IPS DF 19.7 (cell line): ENCODE results near the gene ACOT11.

ENCODE experiments used
- DNase-seq: peaks from one replicate; pipeline ENCODE4 v3.0.0-alpha.2; 2013; ENCODE audit warnings: low read depth, low spot score

Gene ACOT11

GRCh38 chr1:54564312-54565112, 16.5 kb downstream of the ACOT11 start:
- no peak for DNase-seq

- no peak for DNase-seq
These were observed 17.1 kb downstream of the ACOT11 start for GRCh38 chr1:54565113-54565501.

GRCh38 chr1:54566438-54567141, 18.6 kb downstream of the ACOT11 start:
- DNase-seq, result no peak

GRCh38 chr1:54567961-54568360, 19.9 kb downstream of the ACOT11 start:
- no peak for DNase-seq

- no peak for DNase-seq
These were observed 21.3 kb downstream of the ACOT11 start for GRCh38 chr1:54569339-54569738.

GRCh38 chr1:54570161-54570560, 22.1 kb downstream of the ACOT11 start:
- no peak for DNase-seq

GRCh38 chr1:54571326-54571725, 23.3 kb downstream of the ACOT11 start:
- DNase-seq, result no peak

- no peak for DNase-seq
These were observed 23.9 kb downstream of the ACOT11 start for GRCh38 chr1:54571803-54572541.

- no peak for DNase-seq
These were observed 24.5 kb downstream of the ACOT11 start for GRCh38 chr1:54572542-54572850.

- DNase-seq, result no peak
These were observed 26.2 kb downstream of the ACOT11 start for GRCh38 chr1:54574158-54574778.

GRCh38 chr1:54575161-54575560, 27.1 kb downstream of the ACOT11 start:
- no peak for DNase-seq

GRCh38 chr1:54575605-54576290, 27.7 kb downstream of the ACOT11 start:
- DNase-seq, result no peak

- no peak for DNase-seq
These were observed 29.6 kb downstream of the ACOT11 start for GRCh38 chr1:54577612-54578011.

- no peak for DNase-seq
These were observed 31.3 kb downstream of the ACOT11 start for GRCh38 chr1:54579337-54579781.

- DNase-seq, result no peak
These were observed 33.0 kb downstream of the ACOT11 start for GRCh38 chr1:54580856-54581550.

- DNase-seq, result no peak
These were observed 33.6 kb downstream of the ACOT11 start for GRCh38 chr1:54581621-54582035.

GRCh38 chr1:54582566-54583306, 34.7 kb downstream of the ACOT11 start:
- DNase-seq, result no peak

- DNase-seq, result no peak
These were observed 35.3 kb downstream of the ACOT11 start for GRCh38 chr1:54583307-54583686.

- DNase-seq, result no peak
These were observed 35.8 kb downstream of the ACOT11 start for GRCh38 chr1:54583871-54584270.

- DNase-seq, result no peak
These were observed 36.5 kb downstream of the ACOT11 start for GRCh38 chr1:54584575-54584974.
